ENCODE data around the gene BZW1. TPM values are rescaled to one million over a fixed set of nuclear protein-coding genes. Genes with fewer than 3 reads are reported as not detected.
A peak's percentile ranks its signal among the peaks of the same experiment; 100 is the strongest.

The BZW1 gene
- total and polyA plus RNA-seq, 2 experiments from 2014 or later = 92.9 to 159 TPM

- TF ChIP-seq CTCF (IDR thresholded peaks at IDR 0.05; ENCODE audit: low read depth, low read length) = no peak
Measured at GRCh38 chr2:200791905-200792304, 19.8 kb upstream of the BZW1 start.

GRCh38 chr2:200794143-200794542 is 17.6 kb upstream of the BZW1 start:
- Histone ChIP-seq H3K4me3 (no peak overlapping the region), H3K27ac (no peak overlapping the region), H3K9me3 (ENCODE audit: low read depth) (no peaks in the 10 kb centered on the region), H3K36me3 (no peaks in the 10 kb centered on the region), H3K27me3 (no peaks in the 10 kb centered on the region), H3K4me1 (ENCODE audit: low read depth) (no peaks in the 10 kb centered on the region)
- TF ChIP-seq CTCF (IDR thresholded peaks at IDR 0.05; ENCODE audit: low read depth, low read length) = no peak
- no peak for DNase-seq (ENCODE audit: low read depth in 1 of 2, low spot score in 1 of 2)

More at GRCh38 chr2:200791905-200792304, 19.8 kb upstream of the BZW1 start:
- DNase-seq (ENCODE audit: low read depth in 1 of 2, low spot score in 1 of 2) = peak in 1 of 2 donors; percentile 61
- no peaks in the 10 kb centered on the region for H3K36me3 ChIP-seq
- H3K4me1 ChIP-seq (ENCODE audit: low read depth) = no peaks in the 10 kb centered on the region
- no peak overlapping the region for H3K4me3 ChIP-seq
- H3K27me3 ChIP-seq = no peaks in the 10 kb centered on the region
- H3K9me3 ChIP-seq (ENCODE audit: low read depth) = no peaks in the 10 kb centered on the region
- no peak overlapping the region for H3K27ac ChIP-seq

GRCh38 chr2:200795028-200795440 is 16.7 kb upstream of the BZW1 start:
- no peak overlapping the region for H3K4me3 ChIP-seq
- peak in 1 of 2 donors; percentile 65 for DNase-seq (ENCODE audit: low read depth in 1 of 2, low spot score in 1 of 2)
- H3K27me3 ChIP-seq = no peaks in the 10 kb centered on the region
- no peak overlapping the region for H3K27ac ChIP-seq
- H3K36me3 ChIP-seq = no peaks in the 10 kb centered on the region
- no peaks in the 10 kb centered on the region for H3K4me1 ChIP-seq (ENCODE audit: low read depth)
- H3K9me3 ChIP-seq (ENCODE audit: low read depth) = no peaks in the 10 kb centered on the region
- peak; percentile 11 for TF ChIP-seq CTCF (IDR thresholded peaks at IDR 0.05; ENCODE audit: low read depth, low read length)

DNA sequence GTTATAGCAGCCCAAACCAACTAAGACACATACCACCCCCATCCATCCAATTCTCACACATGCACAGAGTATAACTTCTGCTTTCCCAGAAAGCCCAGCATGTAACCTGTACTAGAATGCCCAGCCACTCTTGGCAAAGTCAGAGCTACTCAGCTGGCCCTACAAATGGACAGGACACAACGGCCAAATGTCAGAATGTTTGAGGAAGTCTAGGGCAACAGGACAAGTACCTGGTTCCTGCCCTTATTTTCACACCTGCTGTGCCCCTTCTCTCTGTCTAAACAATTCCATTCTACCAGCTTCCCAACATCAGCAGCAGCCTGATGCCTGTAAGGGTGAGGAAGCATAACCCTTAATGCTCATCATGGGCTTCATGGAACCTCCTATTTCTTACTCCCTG is 15.1 kb upstream of the BZW1 start:
- no peak overlapping the region for H3K27ac ChIP-seq
- no peak for DNase-seq (ENCODE audit: low read depth in 1 of 2, low spot score in 1 of 2)
- no peak for TF ChIP-seq CTCF (IDR thresholded peaks at IDR 0.05; ENCODE audit: low read depth, low read length)

DNA sequence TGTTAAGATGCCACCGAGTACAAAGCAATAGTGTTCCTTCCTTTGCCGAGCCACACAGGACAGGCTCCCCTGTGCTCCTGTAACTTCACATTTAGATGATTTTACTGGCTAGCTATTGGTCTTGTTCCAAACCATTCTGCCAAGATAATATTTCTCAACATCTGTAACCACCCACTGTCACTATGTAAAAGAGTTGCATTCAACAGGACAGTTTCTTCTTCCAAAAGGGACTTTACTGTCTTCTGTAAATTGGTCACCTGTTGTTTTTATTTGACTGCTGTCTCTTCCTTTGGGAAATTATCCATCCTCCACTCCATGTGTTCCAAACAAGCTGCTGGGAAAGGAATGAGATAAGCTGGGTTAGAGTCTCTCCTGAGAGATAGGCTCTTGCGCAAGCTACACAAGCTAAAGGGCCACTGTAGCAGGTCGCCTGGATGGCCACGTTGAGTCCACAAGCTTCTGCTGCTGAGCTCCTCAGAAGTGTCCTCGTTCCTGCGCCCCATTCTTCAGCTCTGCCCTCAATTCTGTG is 14.4 kb upstream of the BZW1 start:
- TF ChIP-seq CTCF (IDR thresholded peaks at IDR 0.05; ENCODE audit: low read depth, low read length) = no peak
- Histone ChIP-seq H3K27me3 (no peaks in the 10 kb centered on the region), H3K9me3 (ENCODE audit: low read depth) (no peaks in the 10 kb centered on the region), H3K36me3 (no peaks in the 10 kb centered on the region), H3K4me3 (no peak overlapping the region), H3K4me1 (ENCODE audit: low read depth) (no peaks in the 10 kb centered on the region), H3K27ac (no peak overlapping the region)
- DNase-seq (ENCODE audit: low read depth in 1 of 2, low spot score in 1 of 2) = peak in 1 of 2 donors; percentile 64

More for the DNA sequence above, 15.1 kb upstream of the BZW1 start:
- no peaks in the 10 kb centered on the region for H3K4me1 ChIP-seq (ENCODE audit: low read depth)
- no peaks in the 10 kb centered on the region for H3K27me3 ChIP-seq
- H3K9me3 ChIP-seq (ENCODE audit: low read depth) = no peaks in the 10 kb centered on the region
- H3K4me3 ChIP-seq = no peak overlapping the region
- no peaks in the 10 kb centered on the region for H3K36me3 ChIP-seq

Data from cardiac muscle cell (in vitro differentiated cells and primary cell).